Vagina (tissue), 2 donors: Measurements from ENCODE around the gene LAMA2. TPM values are rescaled to one million over a fixed set of nuclear protein-coding genes. Genes with fewer than 3 reads are reported as not detected.

Experiments used
- DNase-seq, 2 donors: peaks; one replicate each; pipeline ENCODE4 v3.0.0-alpha.2; 2017; ENCODE audit errors: extremely low spot score in 2 of 2
- H3K27ac ChIP-seq: fragments of 200-600 bp; sonication (generic); one replicate; pipeline ENCODE4 v1.5.1; 2019
- H3K27me3 ChIP-seq: fragments of 200-600 bp; sonication (generic); one replicate; pipeline ENCODE4 v1.5.1; 2019
- H3K36me3 ChIP-seq, 2 donors: fragments of 200-600 bp; sonication (generic); one replicate each; pipeline ENCODE4 v1.5.1; 2017 to 2019
- H3K4me1 ChIP-seq: fragments of 200-600 bp; sonication (generic); one replicate; pipeline ENCODE4 v1.5.1; 2019
- H3K4me3 ChIP-seq, 2 donors: fragments of 200-600 bp; sonication (generic); 1 replicate in 1 of 2; 2 replicates in 1 of 2; pipeline ENCODE4 v1.5.1; 2016 to 2019
- H3K9me3 ChIP-seq: fragments of 200-600 bp; sonication (generic); one replicate; pipeline ENCODE4 v1.5.1; 2019
- POLR2A ChIP-seq, 2 donors: fragments of 450-650 bp; IDR thresholded peaks; one replicate each; pipeline ENCODE4 v1.6.1; 2017; ENCODE audit warnings: antibody characterized with exemption in 2 of 2, mild to moderate bottlenecking in 2 of 2, moderate library complexity in 2 of 2
- POLR2AphosphoS5 ChIP-seq, 2 donors: sonication (generic); formaldehyde crosslinking; IDR thresholded peaks; one replicate each; pipeline ENCODE4 v1.9.0; 2017; ENCODE audit warnings: antibody characterized with exemption in 2 of 2, mild to moderate bottlenecking in 2 of 2, low read depth in 1 of 2; ENCODE audit not compliant: insufficient read depth in 1 of 2
- intact Hi-C: fragments of 100-400 bp; cut with DNase I; formaldehyde crosslinking; loops from one replicate; pipeline ENCODE4 v1.15.1; 2023
- total RNA-seq: library from RNA; depleted of rRNA; stranded (reverse); fragments of >200 nt; gene quantifications from one replicate; pipeline ENCODE4 v1.2.3, GENCODE V29; 2016
- TF ChIP-seq, protein P1 (sequence below), 3 experiments: fragments of 450-650 bp in 2 of 3; fragments of 200-600 bp in 1 of 3; sonication (generic) in 1 of 3; IDR thresholded peaks; one replicate each; pipeline ENCODE4 v1.5.1; 2017 to 2019; ENCODE audit warnings: antibody characterized with exemption in 3 of 3, mild to moderate bottlenecking in 2 of 3, moderate library complexity in 2 of 3

Gene LAMA2
- total RNA-seq, 1 donor from 2014 or later = 91.1 TPM

- intact Hi-C loops = no loop called here
- peak overlapping the region; percentile 72 for H3K27ac ChIP-seq
- TF ChIP-seq, protein P1, sequence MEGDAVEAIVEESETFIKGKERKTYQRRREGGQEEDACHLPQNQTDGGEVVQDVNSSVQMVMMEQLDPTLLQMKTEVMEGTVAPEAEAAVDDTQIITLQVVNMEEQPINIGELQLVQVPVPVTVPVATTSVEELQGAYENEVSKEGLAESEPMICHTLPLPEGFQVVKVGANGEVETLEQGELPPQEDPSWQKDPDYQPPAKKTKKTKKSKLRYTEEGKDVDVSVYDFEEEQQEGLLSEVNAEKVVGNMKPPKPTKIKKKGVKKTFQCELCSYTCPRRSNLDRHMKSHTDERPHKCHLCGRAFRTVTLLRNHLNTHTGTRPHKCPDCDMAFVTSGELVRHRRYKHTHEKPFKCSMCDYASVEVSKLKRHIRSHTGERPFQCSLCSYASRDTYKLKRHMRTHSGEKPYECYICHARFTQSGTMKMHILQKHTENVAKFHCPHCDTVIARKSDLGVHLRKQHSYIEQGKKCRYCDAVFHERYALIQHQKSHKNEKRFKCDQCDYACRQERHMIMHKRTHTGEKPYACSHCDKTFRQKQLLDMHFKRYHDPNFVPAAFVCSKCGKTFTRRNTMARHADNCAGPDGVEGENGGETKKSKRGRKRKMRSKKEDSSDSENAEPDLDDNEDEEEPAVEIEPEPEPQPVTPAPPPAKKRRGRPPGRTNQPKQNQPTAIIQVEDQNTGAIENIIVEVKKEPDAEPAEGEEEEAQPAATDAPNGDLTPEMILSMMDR (IDR thresholded peaks at IDR 0.05) = no peak
- no peak for TF ChIP-seq POLR2A (IDR thresholded peaks at IDR 0.05)
- TF ChIP-seq POLR2AphosphoS5 (IDR thresholded peaks at IDR 0.05; ENCODE audit: insufficient read depth in 1 of 2, low read depth in 1 of 2) = no peak
- no peaks in the 10 kb centered on the region for H3K9me3 ChIP-seq
- no peak for DNase-seq
- H3K36me3 ChIP-seq = no peaks in the 10 kb centered on the region
- H3K27me3 ChIP-seq = no peaks in the 10 kb centered on the region
- peaks cover 6% of the 10 kb centered on the region for H3K4me1 ChIP-seq
- H3K4me3 ChIP-seq = no peak overlapping the region
Measured at GRCh38 chr6:129032602-129033001, 149.7 kb downstream of the LAMA2 start.

DNA sequence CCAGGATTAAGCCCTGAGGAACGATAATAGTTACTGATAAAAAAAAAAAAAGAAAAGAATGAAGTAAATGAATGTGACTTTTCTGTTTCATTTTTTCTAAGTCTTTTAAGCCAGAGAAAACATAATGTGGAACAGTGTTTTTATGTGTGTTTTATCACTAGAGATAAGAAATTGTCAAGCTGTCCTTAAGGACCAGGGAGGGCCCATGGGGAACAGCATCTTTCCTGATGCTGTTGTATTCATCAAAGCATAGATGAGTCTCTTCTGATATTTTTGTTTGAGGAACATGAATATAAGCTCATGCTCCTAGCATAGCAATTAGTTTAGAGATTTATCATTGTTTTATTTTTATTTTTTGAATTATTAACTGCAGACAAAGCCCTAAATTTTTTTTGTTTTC lies 150.2 kb downstream of the LAMA2 start:
- Histone ChIP-seq H3K9me3 (no peaks in the 10 kb centered on the region), H3K4me3 (no peak overlapping the region), H3K4me1 (peaks cover 6% of the 10 kb centered on the region), H3K27me3 (no peaks in the 10 kb centered on the region), H3K27ac (peak overlapping the region; percentile 42), H3K36me3 (no peaks in the 10 kb centered on the region)
- no peak for TF ChIP-seq POLR2A (IDR thresholded peaks at IDR 0.05)
- TF ChIP-seq, protein P1 (IDR thresholded peaks at IDR 0.05) = no peak
- DNase-seq = no peak
- intact Hi-C loops = no loop called here

- no peak for DNase-seq
- Histone ChIP-seq H3K4me1 (peaks cover 6% of the 10 kb centered on the region), H3K36me3 (no peaks in the 10 kb centered on the region), H3K27me3 (no peaks in the 10 kb centered on the region), H3K9me3 (no peaks in the 10 kb centered on the region), H3K27ac (peak overlapping the region; percentile 42), H3K4me3 (no peak overlapping the region)
- intact Hi-C loops = no loop called here
- TF ChIP-seq, protein P1 (IDR thresholded peaks at IDR 0.05) = no peak
- TF ChIP-seq POLR2AphosphoS5 (IDR thresholded peaks at IDR 0.05; ENCODE audit: insufficient read depth in 1 of 2, low read depth in 1 of 2) = no peak
- TF ChIP-seq POLR2A (IDR thresholded peaks at IDR 0.05) = no peak
Measured at GRCh38 chr6:129033581-129033980, 150.6 kb downstream of the LAMA2 start.

DNA sequence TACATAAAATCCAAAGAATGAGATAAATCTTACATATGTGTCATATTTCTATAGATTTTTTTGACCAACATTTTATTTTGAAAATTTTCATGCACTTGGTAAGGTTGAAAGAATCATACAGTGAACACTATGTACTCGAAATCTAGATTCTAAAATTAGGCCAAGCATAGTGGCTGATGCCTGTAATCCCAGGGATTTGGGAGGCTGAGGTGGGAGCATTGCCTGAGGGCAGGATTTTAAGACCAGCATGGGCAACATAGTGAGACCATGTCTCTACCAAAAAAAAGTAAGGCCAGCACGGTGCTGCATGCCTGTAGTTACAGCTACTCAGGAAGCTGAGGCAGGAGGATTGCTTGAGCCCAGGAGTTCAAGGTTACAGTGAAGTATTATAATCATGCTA lies 158.6 kb downstream of the LAMA2 start:
- H3K4me1 ChIP-seq = peaks cover 5% of the 10 kb centered on the region
- DNase-seq = no peak
- no peaks in the 10 kb centered on the region for H3K27me3 ChIP-seq
- H3K36me3 ChIP-seq = no peaks in the 10 kb centered on the region
- intact Hi-C loops = no loop called here
- no peak overlapping the region for H3K27ac ChIP-seq
- no peak overlapping the region for H3K4me3 ChIP-seq
- no peaks in the 10 kb centered on the region for H3K9me3 ChIP-seq
- TF ChIP-seq POLR2A (IDR thresholded peaks at IDR 0.05) (no peak), POLR2AphosphoS5 (IDR thresholded peaks at IDR 0.05; ENCODE audit: insufficient read depth in 1 of 2, low read depth in 1 of 2) (no peak)
- TF ChIP-seq, protein P1 (IDR thresholded peaks at IDR 0.05) = no peak

DNA sequence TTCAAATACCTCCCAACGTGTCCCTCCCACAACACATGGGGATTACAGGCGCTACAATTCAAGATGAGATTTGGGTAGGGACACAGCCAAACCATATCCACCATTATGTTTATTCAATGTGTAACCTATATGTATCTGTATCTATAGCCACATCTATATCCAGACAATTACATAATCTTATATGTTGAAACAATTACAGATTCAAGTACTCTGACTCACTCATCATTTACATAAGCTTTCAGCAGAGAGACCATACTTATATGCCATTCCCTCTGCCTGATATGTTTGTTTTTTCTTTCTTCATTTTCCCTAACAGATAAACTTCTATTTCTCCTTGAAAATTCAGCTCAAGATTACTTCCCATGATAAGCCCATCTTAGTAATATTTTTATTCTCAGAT lies 163.6 kb downstream of the LAMA2 start:
- Histone ChIP-seq H3K4me3 (no peak overlapping the region), H3K27me3 (no peaks in the 10 kb centered on the region), H3K36me3 (no peaks in the 10 kb centered on the region), H3K4me1 (no peaks in the 10 kb centered on the region), H3K9me3 (no peaks in the 10 kb centered on the region), H3K27ac (no peak overlapping the region)
- intact Hi-C loops = no loop called here
- DNase-seq = no peak
- no peak for TF ChIP-seq POLR2AphosphoS5 (IDR thresholded peaks at IDR 0.05; ENCODE audit: insufficient read depth in 1 of 2, low read depth in 1 of 2)
- TF ChIP-seq, protein P1 (IDR thresholded peaks at IDR 0.05) = no peak
- TF ChIP-seq POLR2A (IDR thresholded peaks at IDR 0.05) = no peak
